ENCODE measurements around the gene NUTM2F.
"Not testable (repeated sequence)": the region's sequence is repeated elsewhere in the genome, so short reads cannot be mapped to it uniquely, and the experiment has no call there.

Gene NUTM2F

DNA sequence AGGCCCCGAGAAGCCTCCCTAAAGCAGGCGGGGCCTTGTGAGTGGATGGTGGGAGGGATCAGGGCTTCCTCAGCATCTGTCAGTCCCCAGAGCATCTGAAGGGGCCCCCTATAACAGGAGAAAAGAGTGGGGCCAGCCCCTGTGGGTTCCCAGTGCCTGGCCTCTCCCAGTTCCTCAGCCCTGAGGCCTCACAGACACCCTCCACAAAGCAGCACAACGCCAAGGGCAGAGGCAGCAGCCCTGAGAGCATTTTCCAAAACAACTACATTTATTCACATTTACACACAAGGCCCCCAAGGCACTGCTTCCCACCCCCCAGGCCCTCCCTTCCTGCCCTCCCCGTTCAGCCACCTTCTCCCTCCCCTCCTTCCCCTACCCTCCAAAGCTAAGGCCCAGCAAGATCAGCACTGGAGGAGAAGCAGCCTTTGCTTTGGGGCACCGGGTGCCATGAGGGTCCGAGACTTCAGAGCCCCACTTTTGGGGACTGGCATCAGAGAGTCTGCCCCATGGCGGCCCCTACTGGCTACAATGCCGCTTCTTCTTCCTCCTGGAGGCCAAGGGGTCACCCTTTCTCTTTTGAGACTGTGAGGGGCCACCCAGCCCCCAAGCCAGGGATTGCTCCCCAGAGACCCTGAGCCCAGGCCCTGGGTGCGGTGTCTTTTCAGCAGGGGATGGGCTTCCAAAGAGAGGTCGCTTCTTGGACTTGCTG is 10.3 kb downstream of the NUTM2F start:
- DNase-seq (ENCODE audit: low read depth); H3K4me3 ChIP-seq (ENCODE audit: low read depth, low read length): not testable (repeated sequence)

DNA sequence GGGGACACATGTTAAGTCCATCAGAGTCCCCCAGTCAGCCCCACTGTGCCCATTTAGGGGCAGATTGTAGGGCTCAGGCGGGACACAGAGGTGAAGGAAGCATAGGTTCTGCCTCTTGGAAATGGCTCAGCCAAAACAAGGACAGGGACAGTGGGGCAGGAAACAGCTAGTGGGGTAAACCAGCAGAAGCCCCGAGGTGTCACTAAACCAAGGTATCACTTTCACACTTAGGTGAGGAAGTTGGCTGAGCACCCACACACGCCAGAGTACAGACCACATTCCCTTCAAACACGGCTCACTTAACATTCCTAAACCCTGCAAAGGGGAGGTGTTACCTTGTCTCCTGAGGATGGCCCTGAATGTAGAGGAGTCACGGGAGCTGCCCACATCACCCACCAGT is 12.2 kb downstream of the NUTM2F start:
- not testable (repeated sequence) for H3K4me3 ChIP-seq (ENCODE audit: low read depth, low read length); DNase-seq (ENCODE audit: low read depth)

DNA sequence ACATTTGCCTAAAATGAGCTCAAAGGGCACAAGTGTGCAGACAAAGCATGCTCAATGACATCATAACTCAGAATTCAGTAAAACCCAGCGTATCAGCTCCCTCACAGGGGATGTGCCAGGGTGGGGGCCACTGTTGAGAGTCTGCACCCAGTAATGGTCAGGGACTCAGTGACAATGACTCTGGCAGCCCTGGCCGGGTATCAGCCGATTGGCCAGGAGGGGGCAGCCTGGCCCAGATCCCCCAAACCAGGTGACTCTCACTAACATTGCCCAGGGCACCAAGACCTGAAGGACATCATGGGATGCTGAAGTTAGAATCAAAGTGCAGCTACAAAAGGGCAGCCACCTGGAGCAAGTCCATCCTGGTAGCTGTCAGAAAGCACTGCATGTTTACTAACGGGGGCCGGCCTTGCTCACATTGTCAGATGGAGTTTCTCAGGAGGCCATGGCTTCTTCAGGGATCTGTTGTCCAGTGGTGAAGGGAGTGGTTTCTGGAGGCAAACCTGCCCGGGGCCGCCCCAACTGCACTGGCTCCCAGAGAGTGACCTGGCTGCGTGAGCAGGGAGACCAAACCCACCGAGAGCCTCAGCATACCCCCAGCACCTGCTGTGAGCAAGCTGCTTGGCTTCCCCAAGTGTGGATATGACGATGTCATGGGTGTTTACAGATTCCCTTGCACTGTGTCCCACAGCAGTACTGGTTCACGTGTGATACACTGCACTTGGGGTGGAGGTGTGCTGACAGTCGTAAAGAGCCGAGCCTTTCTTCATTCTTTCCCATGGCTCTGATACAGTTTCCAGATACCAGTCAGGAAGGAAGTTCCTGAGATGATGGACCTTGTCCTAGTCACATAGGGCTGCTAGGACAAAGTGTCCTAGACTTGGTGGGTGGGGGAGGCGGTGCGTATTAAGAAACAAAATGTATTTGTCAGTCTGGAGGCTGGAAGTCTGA is 13.1 kb downstream of the NUTM2F start:
- DNase-seq (ENCODE audit: low read depth); H3K4me3 ChIP-seq (ENCODE audit: low read depth, low read length): not testable (repeated sequence)

DNA sequence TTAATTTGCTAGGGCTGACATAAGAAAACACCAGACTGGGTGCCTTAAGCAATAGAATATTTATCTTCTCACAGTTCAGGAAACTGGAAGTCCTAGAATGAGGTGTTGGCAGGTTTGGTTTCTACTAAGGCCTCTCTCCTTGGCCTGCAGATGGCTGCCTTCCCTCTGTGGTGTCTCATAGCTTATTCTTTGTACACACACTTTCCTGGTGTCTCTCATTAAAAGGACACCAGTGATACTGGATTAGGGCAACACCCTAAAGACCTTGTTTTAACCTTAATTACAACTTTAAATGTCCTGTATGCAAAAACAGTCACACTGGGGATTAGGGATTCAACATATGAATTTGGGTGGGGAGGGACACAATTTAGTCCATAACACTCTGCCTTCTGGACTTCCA is 25.1 kb downstream of the NUTM2F start:
- no peak overlapping the region for H3K4me3 ChIP-seq (ENCODE audit: low read depth, low read length)
- TF ChIP-seq, protein P1, sequence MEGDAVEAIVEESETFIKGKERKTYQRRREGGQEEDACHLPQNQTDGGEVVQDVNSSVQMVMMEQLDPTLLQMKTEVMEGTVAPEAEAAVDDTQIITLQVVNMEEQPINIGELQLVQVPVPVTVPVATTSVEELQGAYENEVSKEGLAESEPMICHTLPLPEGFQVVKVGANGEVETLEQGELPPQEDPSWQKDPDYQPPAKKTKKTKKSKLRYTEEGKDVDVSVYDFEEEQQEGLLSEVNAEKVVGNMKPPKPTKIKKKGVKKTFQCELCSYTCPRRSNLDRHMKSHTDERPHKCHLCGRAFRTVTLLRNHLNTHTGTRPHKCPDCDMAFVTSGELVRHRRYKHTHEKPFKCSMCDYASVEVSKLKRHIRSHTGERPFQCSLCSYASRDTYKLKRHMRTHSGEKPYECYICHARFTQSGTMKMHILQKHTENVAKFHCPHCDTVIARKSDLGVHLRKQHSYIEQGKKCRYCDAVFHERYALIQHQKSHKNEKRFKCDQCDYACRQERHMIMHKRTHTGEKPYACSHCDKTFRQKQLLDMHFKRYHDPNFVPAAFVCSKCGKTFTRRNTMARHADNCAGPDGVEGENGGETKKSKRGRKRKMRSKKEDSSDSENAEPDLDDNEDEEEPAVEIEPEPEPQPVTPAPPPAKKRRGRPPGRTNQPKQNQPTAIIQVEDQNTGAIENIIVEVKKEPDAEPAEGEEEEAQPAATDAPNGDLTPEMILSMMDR (IDR thresholded peaks at IDR 0.05; ENCODE audit: control insufficient read depth, extremely low read depth, insufficient read depth) = no peak
- no peak for DNase-seq (ENCODE audit: low read depth)

DNA sequence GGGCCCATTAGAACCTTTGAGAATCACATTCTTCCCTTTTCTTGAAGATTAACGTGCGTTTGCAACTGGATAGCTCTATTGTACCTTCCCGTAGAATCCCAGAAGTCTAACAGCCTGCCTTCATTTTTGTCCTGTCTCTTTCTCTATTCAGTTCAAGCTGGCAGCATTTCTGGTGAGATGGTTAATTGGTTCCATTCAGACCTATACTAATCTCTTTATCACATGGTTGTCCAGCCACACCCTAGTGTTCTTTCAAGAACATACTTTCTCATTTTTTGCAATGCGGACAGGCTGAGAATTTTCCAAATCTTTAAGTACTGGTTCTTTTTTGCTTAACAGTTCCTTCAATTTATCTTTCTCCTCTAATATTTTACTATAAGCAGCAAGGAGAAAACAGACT is 26.0 kb downstream of the NUTM2F start:
- H3K4me3 ChIP-seq (ENCODE audit: low read depth, low read length) = no peak overlapping the region
- no peak for DNase-seq (ENCODE audit: low read depth)
- TF ChIP-seq, protein P1 (IDR thresholded peaks at IDR 0.05; ENCODE audit: control insufficient read depth, extremely low read depth, insufficient read depth) = no peak

DNA sequence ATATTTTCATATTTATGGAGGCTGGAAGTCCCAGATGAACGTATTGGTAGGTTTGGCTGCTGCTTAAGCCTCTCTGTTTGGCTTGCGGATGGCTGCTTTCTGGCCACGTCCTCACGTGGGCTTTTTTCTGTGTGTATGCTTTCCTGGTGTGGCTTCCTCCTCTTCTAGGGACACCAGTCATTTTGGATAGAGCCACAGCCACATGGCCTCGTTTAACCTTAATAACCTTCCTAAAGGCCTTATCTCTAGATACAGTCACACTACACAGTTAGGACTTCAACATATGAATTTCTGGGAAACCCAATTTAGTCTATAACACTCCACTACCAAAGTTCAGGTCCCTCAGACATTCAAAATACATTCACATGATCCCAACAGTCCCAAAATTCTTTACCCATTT is 26.9 kb downstream of the NUTM2F start:
- no peak overlapping the region for H3K4me3 ChIP-seq (ENCODE audit: low read depth, low read length)
- no peak for DNase-seq (ENCODE audit: low read depth)
- TF ChIP-seq, protein P1 (IDR thresholded peaks at IDR 0.05; ENCODE audit: control insufficient read depth, extremely low read depth, insufficient read depth) = no peak

GRCh38 chr9:94300470-94301301 is 27.8 kb downstream of the NUTM2F start:
- no peak overlapping the region for H3K4me3 ChIP-seq (ENCODE audit: low read depth, low read length)
- no peak for DNase-seq (ENCODE audit: low read depth)
- TF ChIP-seq, protein P1 (IDR thresholded peaks at IDR 0.05; ENCODE audit: control insufficient read depth, extremely low read depth, insufficient read depth) = no peak

DNA sequence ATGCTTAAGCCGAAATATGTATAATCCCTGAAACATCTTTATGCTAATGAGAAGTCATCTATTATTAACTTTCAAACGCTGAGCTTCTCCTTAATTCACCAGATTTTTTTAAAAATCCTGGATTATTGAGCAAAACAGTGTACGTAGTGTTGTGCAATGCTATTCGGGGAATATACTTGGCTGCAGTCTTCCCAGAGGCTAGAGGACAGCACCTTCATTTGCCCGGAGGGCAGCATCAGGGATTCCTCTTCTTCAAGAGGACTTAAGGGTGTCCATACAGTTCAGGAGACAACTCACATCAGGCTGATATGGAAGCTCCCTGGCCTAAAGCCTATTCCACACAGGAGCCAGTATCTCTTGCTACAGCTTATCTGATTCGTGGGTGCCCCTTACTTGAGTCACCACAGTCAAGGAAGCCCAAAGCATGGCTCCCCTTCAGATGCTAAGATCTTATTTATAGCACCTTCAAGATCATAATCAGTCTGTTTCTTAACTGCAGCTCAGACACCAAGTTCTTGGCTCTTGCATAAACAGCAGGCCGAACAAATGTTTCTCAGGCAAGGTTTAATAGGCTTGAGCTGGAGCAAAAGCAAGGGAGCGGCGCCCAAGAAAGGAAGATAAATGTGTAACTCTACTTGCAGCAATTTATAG is 29.4 kb downstream of the NUTM2F start:
- TF ChIP-seq, protein P1 (IDR thresholded peaks at IDR 0.05; ENCODE audit: control insufficient read depth, extremely low read depth, insufficient read depth) = no peak
- no peak overlapping the region for H3K4me3 ChIP-seq (ENCODE audit: low read depth, low read length)
- no peak for DNase-seq (ENCODE audit: low read depth)

Measured in LNCaP clone FGC (cell line).